IPS-20b (cell line): ENCODE measurements around the gene C13orf42.

Experiments
- H3K27ac ChIP-seq: one replicate; pipeline ENCODE4 v1.5.1; 2013; ENCODE audit warnings: low read length
- H3K27me3 ChIP-seq: 2 replicates; pipeline ENCODE4 v1.6.1; 2013; ENCODE audit warnings: mild to moderate bottlenecking, low read length, inconsistent platforms; ENCODE audit not compliant: insufficient read depth
- H3K36me3 ChIP-seq: 2 replicates; pipeline ENCODE4 v1.6.1; 2013; ENCODE audit warnings: low read depth, mild to moderate bottlenecking, inconsistent platforms, low read length, moderate library complexity; ENCODE audit not compliant: insufficient read depth
- H3K4me1 ChIP-seq: 2 replicates; pipeline ENCODE4 v1.6.1; 2013; ENCODE audit warnings: mild to moderate bottlenecking, control low read depth, inconsistent platforms, low read length, moderate library complexity; ENCODE audit not compliant: insufficient read depth
- H3K4me3 ChIP-seq: 2 replicates; pipeline ENCODE4 v1.5.1; 2013; ENCODE audit warnings: mild to moderate bottlenecking, low read length, inconsistent platforms
- H3K9ac ChIP-seq: 2 replicates; pipeline ENCODE4 v1.6.1; 2013; ENCODE audit warnings: low read depth, mild to moderate bottlenecking, inconsistent platforms, low read length, moderate library complexity
- H3K9me3 ChIP-seq: 2 replicates; pipeline ENCODE4 v1.6.1; 2013; ENCODE audit warnings: mild to moderate bottlenecking, low read depth, low read length, inconsistent platforms; ENCODE audit not compliant: insufficient read depth

The C13orf42 gene

DNA sequence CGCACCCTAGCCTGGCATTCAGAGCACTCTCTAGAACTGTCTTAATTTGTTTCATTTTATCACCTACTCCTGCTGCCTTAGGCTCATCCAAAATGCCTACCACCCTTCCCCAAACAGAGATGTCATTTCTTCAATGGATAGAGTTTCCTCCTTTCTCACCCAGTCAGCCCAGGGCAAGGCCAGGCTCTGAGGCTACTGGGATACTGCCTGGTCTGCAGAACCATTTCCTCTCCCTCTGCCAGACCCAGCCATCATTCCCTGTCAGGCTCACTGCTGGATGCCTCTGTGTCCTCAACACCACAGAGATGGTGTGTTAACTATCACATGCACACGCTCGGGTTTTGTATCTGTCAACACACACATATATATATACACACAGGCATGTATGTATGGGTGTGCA, 47.2 kb downstream of the C13orf42 start:
- Histone ChIP-seq H3K36me3 (no peaks in the 10 kb centered on the region), H3K4me3 (no peak overlapping the region), H3K9ac (no peak overlapping the region), H3K4me1 (peaks cover 6% of the 10 kb centered on the region), H3K9me3 (no peaks in the 10 kb centered on the region), H3K27me3 (no peaks in the 10 kb centered on the region), H3K27ac (no peak overlapping the region)

DNA sequence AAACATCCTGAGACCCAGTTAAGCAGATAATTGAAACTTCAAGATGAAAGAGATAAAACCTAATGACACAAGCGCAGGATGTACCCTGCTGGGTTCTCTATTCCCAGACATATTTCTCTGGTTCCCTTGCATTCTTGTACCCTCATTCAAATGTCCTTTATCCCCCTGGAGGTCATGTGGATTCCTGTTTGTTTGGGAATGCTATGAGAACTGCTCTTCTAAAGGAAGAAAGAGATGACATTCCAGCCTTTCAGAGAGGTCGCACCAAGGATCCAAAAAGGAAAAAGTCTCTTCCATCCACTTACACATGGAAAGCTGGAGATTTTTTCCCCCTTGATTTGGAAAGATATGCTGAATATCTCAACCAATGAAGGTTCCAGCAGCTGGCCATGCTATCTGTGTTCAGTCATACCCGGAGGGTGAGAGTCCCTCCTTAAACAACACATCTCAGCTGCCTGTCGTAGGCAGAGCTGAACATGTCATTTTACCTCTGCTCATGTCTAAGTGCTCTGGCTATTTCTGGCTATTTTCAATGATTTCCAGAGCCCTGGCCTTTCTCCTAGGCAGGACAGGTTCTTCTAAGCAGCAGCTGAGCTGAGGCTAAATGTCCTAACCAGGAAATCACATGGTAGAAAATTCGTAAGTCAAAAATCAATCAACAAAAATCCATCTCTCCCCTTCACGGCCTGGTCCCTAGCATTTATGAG, 52.5 kb downstream of the C13orf42 start:
- no peak overlapping the region for H3K27ac ChIP-seq
- H3K9ac ChIP-seq = no peak overlapping the region
- H3K4me3 ChIP-seq = no peak overlapping the region
- H3K4me1 ChIP-seq = peaks cover 11% of the 10 kb centered on the region
- no peaks in the 10 kb centered on the region for H3K27me3 ChIP-seq
- no peaks in the 10 kb centered on the region for H3K9me3 ChIP-seq
- H3K36me3 ChIP-seq = no peaks in the 10 kb centered on the region

DNA sequence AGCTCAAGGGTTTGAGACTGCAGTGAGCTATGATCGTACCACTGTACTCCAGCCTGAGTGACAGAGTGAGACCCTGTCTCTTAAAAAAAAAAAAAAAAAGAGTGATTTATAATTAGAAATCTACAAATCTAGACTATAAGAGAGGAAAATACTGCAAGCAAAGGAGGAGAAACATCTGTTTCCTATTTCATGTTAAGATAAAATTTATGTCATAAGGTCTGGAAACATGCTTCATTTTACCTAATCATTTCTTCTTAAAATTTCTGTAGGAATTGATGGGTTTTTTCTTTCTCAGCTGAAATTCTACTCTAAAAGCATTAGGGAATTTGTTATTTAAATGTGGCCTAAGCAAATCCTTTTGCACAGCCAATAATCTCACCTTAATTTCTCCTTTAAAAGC, 53.2 kb downstream of the C13orf42 start:
- H3K27me3 ChIP-seq = no peaks in the 10 kb centered on the region
- peaks cover 11% of the 10 kb centered on the region for H3K4me1 ChIP-seq
- H3K9me3 ChIP-seq = no peaks in the 10 kb centered on the region
- no peaks in the 10 kb centered on the region for H3K36me3 ChIP-seq
- no peak overlapping the region for H3K27ac ChIP-seq
- no peak overlapping the region for H3K4me3 ChIP-seq
- no peak overlapping the region for H3K9ac ChIP-seq

DNA sequence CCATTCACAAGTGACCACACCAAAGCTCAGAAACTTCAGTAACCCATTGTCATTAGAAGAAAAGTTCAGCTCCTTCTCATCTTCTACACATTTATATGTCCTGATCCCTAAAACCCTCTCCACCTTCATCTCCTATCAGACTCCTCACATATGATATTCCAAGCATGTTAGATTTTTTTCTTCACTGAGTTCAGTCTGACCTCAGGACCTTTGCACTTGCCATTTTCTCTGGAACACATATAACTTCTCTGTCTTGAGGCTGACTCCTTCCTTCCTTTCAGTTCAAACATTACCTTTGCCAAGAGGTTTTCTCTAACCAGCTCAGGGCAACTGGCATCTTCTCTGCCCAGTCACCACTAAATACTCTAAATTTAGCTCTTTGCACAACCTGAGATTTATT, 54.1 kb downstream of the C13orf42 start:
- Histone ChIP-seq H3K9me3 (no peaks in the 10 kb centered on the region), H3K4me3 (no peak overlapping the region)

DNA sequence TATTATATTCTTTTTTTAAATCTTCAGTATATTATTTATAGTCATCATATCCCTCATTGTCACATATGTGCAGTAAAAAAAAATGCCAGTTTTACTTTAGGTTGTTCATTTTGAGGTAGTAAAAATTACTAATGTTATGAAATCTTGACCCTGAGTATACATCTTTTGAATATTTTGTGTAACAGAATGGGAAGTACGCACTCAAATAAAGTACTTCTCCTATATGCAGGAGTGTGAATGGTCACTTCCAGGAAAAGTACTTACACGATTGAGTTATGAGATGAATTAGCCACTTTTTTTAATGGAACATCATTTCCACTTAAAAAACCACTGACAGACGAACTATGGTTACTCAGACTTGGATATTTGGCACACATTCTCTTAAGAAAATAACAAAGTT, 58.5 kb downstream of the C13orf42 start:
- Histone ChIP-seq H3K4me1 (no peaks in the 10 kb centered on the region), H3K27me3 (no peaks in the 10 kb centered on the region), H3K4me3 (no peak overlapping the region), H3K36me3 (no peaks in the 10 kb centered on the region), H3K9me3 (no peaks in the 10 kb centered on the region), H3K27ac (no peak overlapping the region), H3K9ac (no peak overlapping the region)

More for the DNA sequence above, 54.1 kb downstream of the C13orf42 start:
- no peaks in the 10 kb centered on the region for H3K27me3 ChIP-seq
- no peak overlapping the region for H3K27ac ChIP-seq
- peaks cover 11% of the 10 kb centered on the region for H3K4me1 ChIP-seq
- no peak overlapping the region for H3K9ac ChIP-seq
- no peaks in the 10 kb centered on the region for H3K36me3 ChIP-seq

DNA sequence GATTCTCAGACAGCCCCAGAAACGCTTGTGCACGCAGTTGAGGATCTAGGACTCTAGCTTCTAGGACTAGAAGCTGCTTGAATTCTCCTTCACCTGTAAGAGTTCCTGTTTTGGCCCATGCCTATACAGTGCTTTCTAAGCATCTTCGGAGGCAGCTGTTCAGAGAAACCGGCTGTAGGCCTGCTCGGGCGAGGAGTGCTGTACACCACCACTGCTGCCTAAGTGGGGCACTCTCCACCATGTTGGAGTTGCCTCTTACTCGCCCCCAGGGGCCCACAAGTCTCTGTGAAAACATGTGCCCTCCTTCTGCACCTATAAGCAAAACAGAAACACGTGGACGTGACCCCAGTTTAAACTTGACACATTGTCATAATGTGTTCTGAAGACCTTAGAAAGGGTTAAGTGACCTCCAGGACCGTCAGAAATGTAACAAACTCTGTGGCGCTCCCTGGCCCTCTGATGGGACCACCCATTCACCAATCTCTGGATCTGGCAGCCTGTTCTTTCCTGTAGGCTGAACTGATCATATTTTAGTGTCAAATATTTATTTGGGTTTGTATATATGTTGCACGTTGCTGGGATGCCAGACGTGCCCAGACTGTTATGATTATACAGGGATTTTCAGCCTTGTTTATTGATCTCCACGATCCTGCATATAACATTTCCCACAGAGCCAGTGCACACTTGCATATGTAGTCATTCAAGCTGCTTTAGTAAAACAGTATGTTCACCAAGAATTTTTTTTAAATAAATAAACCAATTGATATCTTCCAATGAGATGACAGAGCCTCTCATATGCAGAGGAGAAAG, 60.8 kb downstream of the C13orf42 start:
- H3K27me3 ChIP-seq = no peaks in the 10 kb centered on the region
- no peak overlapping the region for H3K4me3 ChIP-seq
- H3K9ac ChIP-seq = no peak overlapping the region
- H3K9me3 ChIP-seq = no peaks in the 10 kb centered on the region
- no peak overlapping the region for H3K27ac ChIP-seq
- no peaks in the 10 kb centered on the region for H3K4me1 ChIP-seq
- no peaks in the 10 kb centered on the region for H3K36me3 ChIP-seq

DNA sequence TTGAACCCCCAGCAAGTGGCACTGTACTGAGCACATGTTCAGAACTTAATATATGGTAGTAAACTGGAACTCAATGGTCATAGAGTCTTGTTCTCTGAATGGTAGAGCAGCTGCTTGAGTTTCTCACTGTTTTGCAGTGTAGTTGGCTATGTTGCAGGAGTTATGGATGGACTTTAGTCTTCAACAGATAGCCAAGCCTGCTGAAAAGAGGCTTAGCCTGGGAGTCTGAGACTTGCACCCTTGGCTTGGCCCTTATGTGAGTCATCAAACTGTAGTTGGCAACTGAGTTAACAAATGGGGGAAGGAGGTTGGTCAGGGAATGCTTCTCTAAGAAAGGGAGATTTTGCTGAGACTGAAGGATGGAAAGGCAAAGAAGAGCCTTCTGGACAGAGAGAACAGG, 62.5 kb downstream of the C13orf42 start:
- no peaks in the 10 kb centered on the region for H3K9me3 ChIP-seq
- H3K9ac ChIP-seq = no peak overlapping the region
- no peaks in the 10 kb centered on the region for H3K27me3 ChIP-seq
- H3K36me3 ChIP-seq = no peaks in the 10 kb centered on the region
- no peak overlapping the region for H3K4me3 ChIP-seq
- no peaks in the 10 kb centered on the region for H3K4me1 ChIP-seq
- H3K27ac ChIP-seq = no peak overlapping the region

DNA sequence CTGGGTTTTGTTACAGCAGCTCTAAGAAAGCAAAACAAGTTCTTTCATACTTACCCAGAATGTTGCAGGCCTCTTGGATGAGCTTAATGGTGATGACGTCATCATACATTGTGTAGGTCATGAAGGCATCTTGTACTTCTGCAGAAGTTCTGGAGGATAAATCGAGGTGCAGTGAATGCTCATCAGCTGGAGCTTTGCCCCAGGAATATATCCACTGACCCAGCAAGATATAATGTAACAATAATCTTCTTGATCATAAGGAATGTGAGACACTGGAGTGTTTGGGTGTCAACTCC, 63.0 kb downstream of the C13orf42 start:
- Histone ChIP-seq H3K36me3 (no peaks in the 10 kb centered on the region), H3K4me1 (no peaks in the 10 kb centered on the region), H3K9me3 (no peaks in the 10 kb centered on the region), H3K4me3 (no peak overlapping the region), H3K27me3 (no peaks in the 10 kb centered on the region), H3K9ac (no peak overlapping the region), H3K27ac (no peak overlapping the region)

DNA sequence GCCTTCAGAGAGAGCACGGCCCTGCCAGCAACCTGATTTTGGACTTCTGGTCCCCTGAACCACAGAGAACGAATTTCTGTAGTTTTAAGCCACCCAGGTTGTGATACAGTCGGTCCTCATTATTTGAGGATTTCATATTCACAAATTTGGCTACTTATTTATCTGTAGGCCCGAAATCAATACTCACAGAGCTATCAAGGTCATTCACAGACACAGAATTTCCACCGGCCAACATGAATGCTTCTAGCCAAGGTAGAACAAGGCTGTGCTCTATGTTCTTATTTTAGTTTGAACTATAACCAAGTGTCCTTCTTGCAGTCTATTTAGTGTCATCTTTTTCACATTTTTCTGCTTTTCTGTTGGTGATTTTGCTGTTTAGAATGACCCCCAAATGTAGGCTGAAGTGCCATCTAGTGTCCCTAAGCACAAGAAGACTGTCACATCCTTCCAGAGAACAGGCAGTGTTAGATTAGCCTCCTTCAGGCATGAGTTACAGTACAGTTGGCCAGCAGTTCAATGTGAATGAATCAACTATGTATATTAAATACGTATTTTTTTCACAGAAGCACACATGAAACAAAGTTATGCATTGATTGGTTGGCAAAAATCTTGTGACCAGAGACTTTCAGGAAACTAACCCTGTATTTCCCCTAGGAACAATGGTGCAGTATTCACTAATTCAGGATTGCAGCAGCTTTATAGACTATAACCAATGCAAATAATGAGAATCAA, 63.5 kb downstream of the C13orf42 start:
- H3K4me1 ChIP-seq = no peaks in the 10 kb centered on the region
- no peaks in the 10 kb centered on the region for H3K9me3 ChIP-seq
- H3K4me3 ChIP-seq = no peak overlapping the region
- H3K9ac ChIP-seq = no peak overlapping the region
- H3K27me3 ChIP-seq = no peaks in the 10 kb centered on the region
- no peak overlapping the region for H3K27ac ChIP-seq
- no peaks in the 10 kb centered on the region for H3K36me3 ChIP-seq

DNA sequence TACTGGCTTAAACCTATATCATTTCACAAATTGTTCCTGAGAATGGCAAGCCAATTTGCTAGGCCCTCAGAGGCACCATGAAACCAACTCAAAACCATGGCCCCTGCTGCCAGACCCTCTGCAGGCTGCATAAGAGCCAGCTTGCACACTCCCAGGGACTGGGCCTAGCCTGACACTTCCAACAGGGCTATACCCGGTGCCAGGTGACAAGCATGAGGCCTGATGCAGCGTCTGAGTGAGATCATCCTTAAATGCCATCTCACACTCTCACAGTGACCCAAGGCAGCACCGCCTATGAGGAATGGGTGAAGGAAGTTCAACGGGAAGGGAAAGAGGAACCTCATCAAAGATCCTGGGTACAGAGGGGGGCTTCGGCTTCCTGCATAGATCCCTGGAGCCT, 65.6 kb downstream of the C13orf42 start:
- Histone ChIP-seq H3K9me3 (no peaks in the 10 kb centered on the region), H3K27me3 (no peaks in the 10 kb centered on the region), H3K4me1 (no peaks in the 10 kb centered on the region), H3K4me3 (no peak overlapping the region), H3K9ac (no peak overlapping the region), H3K36me3 (no peaks in the 10 kb centered on the region), H3K27ac (no peak overlapping the region)

DNA sequence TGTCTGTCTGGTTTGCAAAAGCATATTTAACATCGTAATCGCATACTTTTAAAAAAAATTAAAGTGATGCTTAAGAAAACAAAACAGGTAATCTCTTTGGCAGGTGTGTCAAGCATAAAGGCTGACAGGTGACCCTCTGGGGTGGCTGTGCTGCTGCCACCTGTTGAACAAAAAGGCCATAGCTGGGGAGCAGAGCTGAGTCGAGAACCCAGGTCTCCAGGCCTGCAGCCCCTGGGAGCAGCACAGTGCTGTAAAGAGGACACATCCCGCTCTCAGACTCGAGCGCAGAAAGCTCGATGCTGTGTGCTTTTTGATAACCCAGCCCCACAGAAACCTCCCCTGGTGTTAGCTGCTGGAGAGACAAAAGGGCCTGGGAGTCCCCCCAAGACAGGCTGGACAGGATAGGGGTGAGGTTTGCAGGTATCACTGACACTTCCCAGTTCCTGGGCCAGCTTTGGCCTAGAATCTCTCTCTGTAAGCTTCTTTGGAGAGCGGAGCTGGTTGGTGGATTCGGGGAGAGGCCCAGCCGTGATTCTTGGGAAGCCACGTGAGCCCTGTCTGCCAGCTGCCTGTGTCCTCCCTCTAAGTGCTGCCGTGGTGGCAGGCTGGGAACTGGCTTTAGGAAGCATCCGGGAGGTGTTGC, 66.9 kb downstream of the C13orf42 start:
- H3K9me3 ChIP-seq = no peaks in the 10 kb centered on the region
- no peak overlapping the region for H3K9ac ChIP-seq
- no peaks in the 10 kb centered on the region for H3K4me1 ChIP-seq
- H3K27ac ChIP-seq = no peak overlapping the region
- H3K27me3 ChIP-seq = no peaks in the 10 kb centered on the region
- no peak overlapping the region for H3K4me3 ChIP-seq
- H3K36me3 ChIP-seq = no peaks in the 10 kb centered on the region
